BE2C (cell line): ENCODE data around the gene OR9I1. TPM values are rescaled to one million over a fixed set of nuclear protein-coding genes. Genes with fewer than 3 reads are reported as not detected.

ENCODE experiments used
- DNase-seq: peaks from one replicate; pipeline ENCODE4 v3.0.0-alpha.2; 2020
- H3K27me3 ChIP-seq: fragments of 250-450 bp; sonication (Bioruptor Pico); 2 replicates; pipeline ENCODE4 v1.5.1; 2020; ENCODE audit warnings: mild to moderate bottlenecking
- H3K36me3 ChIP-seq: fragments of 250-450 bp; sonication (Bioruptor Pico); 2 replicates; pipeline ENCODE4 v1.5.1; 2020; ENCODE audit warnings: mild to moderate bottlenecking
- H3K4me1 ChIP-seq: fragments of 250-450 bp; sonication (Bioruptor Pico); 2 replicates; pipeline ENCODE4 v1.5.1; 2020
- H3K4me3 ChIP-seq: 2 replicates; pipeline ENCODE4 v1.5.1; 2011; ENCODE audit warnings: low read depth, low read length
- H3K9me3 ChIP-seq: fragments of 250-450 bp; sonication (Bioruptor Pico); 2 replicates; pipeline ENCODE4 v1.5.1; 2020
- CTCF ChIP-seq: IDR thresholded peaks from 2 replicates; pipeline ENCODE4 v1.5.1; 2012; ENCODE audit warnings: mild to moderate bottlenecking, low read depth, low read length
- polyA plus RNA-seq: library from polyadenylated mRNA; unstranded; fragments of >200 nt; gene quantifications from one replicate; pipeline ENCODE4 v1.2.1, GENCODE V29; 2012; ENCODE audit warnings: low read depth, missing spikeins; ENCODE audit not compliant: insufficient read length, insufficient read depth

OR9I1 gene
- not detected for polyA plus RNA-seq

GRCh38 chr11:58125469-58125868 lies at the start of gene OR9I1:
TSS of gene OR9I1 (minus strand) at chr11:58125530. CDS start at chr11:58119444, 6,086 bp downstream.
- H3K27me3 ChIP-seq = no peaks in the 10 kb centered on the region
- TF ChIP-seq CTCF = no peak
- H3K9me3 ChIP-seq = no peaks in the 10 kb centered on the region
- no peaks in the 10 kb centered on the region for H3K36me3 ChIP-seq
- no peak for DNase-seq
- no peak within 1 kb of the TSS for H3K4me3 ChIP-seq
- no peaks in the 10 kb centered on the region for H3K4me1 ChIP-seq

- Histone ChIP-seq H3K36me3 (no peaks in the 10 kb centered on the region), H3K4me3 (no peak overlapping the region), H3K9me3 (no peaks in the 10 kb centered on the region), H3K4me1 (no peaks in the 10 kb centered on the region), H3K27me3 (no peaks in the 10 kb centered on the region)
- TF ChIP-seq CTCF = no peak
- DNase-seq = no peak
Observed at GRCh38 chr11:58165504-58166106, 40.3 kb upstream of the OR9I1 start.

- Histone ChIP-seq H3K4me1 (no peaks in the 10 kb centered on the region), H3K27me3 (no peaks in the 10 kb centered on the region), H3K36me3 (no peaks in the 10 kb centered on the region), H3K4me3 (no peak overlapping the region), H3K9me3 (no peaks in the 10 kb centered on the region)
- no peak for TF ChIP-seq CTCF
- no peak for DNase-seq
Observed at GRCh38 chr11:58164990-58165389, 39.7 kb upstream of the OR9I1 start.

- Histone ChIP-seq H3K4me1 (no peaks in the 10 kb centered on the region), H3K27me3 (no peaks in the 10 kb centered on the region)
Observed at GRCh38 chr11:58164389-58164788, 39.1 kb upstream of the OR9I1 start.

GRCh38 chr11:58152781-58153180 lies 27.5 kb upstream of the OR9I1 start:
- no peaks in the 10 kb centered on the region for H3K9me3 ChIP-seq
- no peak for DNase-seq
- no peak for TF ChIP-seq CTCF
- H3K36me3 ChIP-seq = no peaks in the 10 kb centered on the region
- no peak overlapping the region for H3K4me3 ChIP-seq
- H3K27me3 ChIP-seq = no peaks in the 10 kb centered on the region
- no peaks in the 10 kb centered on the region for H3K4me1 ChIP-seq

More at GRCh38 chr11:58164389-58164788, 39.1 kb upstream of the OR9I1 start:
- no peak for TF ChIP-seq CTCF
- H3K9me3 ChIP-seq = no peaks in the 10 kb centered on the region
- DNase-seq = no peak
- H3K4me3 ChIP-seq = no peak overlapping the region
- no peaks in the 10 kb centered on the region for H3K36me3 ChIP-seq

- Histone ChIP-seq H3K36me3 (no peaks in the 10 kb centered on the region), H3K9me3 (no peaks in the 10 kb centered on the region), H3K4me3 (no peak overlapping the region), H3K4me1 (no peaks in the 10 kb centered on the region), H3K27me3 (no peaks in the 10 kb centered on the region)
- TF ChIP-seq CTCF = no peak
- no peak for DNase-seq
Observed at GRCh38 chr11:58142761-58143160, 17.4 kb upstream of the OR9I1 start.
